Esophagus muscularis mucosa (tissue), 4 donors: ENCODE results near the gene CAMSAP1. TPM values are rescaled to one million over a fixed set of nuclear protein-coding genes. Genes with fewer than 3 reads are reported as not detected.

Experiments
- DNase-seq: peaks from one replicate; pipeline ENCODE4 v3.0.0-alpha.2; 2017; ENCODE audit errors: extremely low spot score
- H3K27ac ChIP-seq, 4 donors: fragments of 200-600 bp; sonication (generic); replicated peaks in 1 of 4; 1 replicate in 3 of 4; 2 replicates in 1 of 4; pipeline ENCODE4 v1.5.1; 2016 to 2019; ENCODE audit warnings: mild to moderate bottlenecking in 1 of 4
- H3K27me3 ChIP-seq, 4 donors: fragments of 200-600 bp; sonication (generic); one replicate each; pipeline versions ENCODE4 v1.5.1 to v1.6.0; 2016 to 2019
- H3K36me3 ChIP-seq, 4 donors: fragments of 200-600 bp; sonication (generic); one replicate each; pipeline ENCODE4 v1.5.1; 2016 to 2019
- H3K4me1 ChIP-seq, 4 donors: fragments of 200-600 bp; sonication (generic); one replicate each; pipeline ENCODE4 v1.5.1; 2016 to 2019
- H3K4me3 ChIP-seq, 4 donors: fragments of 200-600 bp; sonication (generic); 1 replicate in 2 of 4; 2 replicates in 2 of 4; pipeline ENCODE4 v1.5.1; 2016 to 2019; ENCODE audit warnings: mild to moderate bottlenecking in 4 of 4, moderate library complexity in 1 of 4
- H3K9me3 ChIP-seq, 4 donors: fragments of 200-600 bp; sonication (generic); 1 replicate in 3 of 4; 2 replicates in 1 of 4; pipeline ENCODE4 v1.5.1; 2016 to 2019
- CTCF ChIP-seq, 3 experiments: fragments of 200-600 bp in 2 of 3; fragments of 450-650 bp in 1 of 3; sonication (generic) in 2 of 3; IDR thresholded peaks; one replicate each; pipeline ENCODE4 v1.5.1; 2017 to 2019; ENCODE audit warnings: antibody characterized with exemption in 3 of 3, mild to moderate bottlenecking in 2 of 3, moderate library complexity in 1 of 3
- EP300 ChIP-seq: sonication (generic); formaldehyde crosslinking; IDR thresholded peaks from one replicate; pipeline ENCODE4 v1.6.1; 2017; ENCODE audit warnings: antibody characterized with exemption
- POLR2A ChIP-seq: fragments of 450-650 bp; IDR thresholded peaks from one replicate; pipeline ENCODE4 v1.6.1; 2017; ENCODE audit warnings: antibody characterized with exemption, moderate library complexity, mild to moderate bottlenecking, low read depth
- POLR2AphosphoS5 ChIP-seq, 2 donors: sonication (generic); formaldehyde crosslinking; IDR thresholded peaks; one replicate each; pipeline ENCODE4 v1.6.1; 2017; ENCODE audit warnings: antibody characterized with exemption in 2 of 2
- WGBS: methylation state at CpG from one replicate; pipeline ENCODE4 v1.1.5; 2018; 5-methylcytosine and 5-hydroxymethylcytosine counted together
- intact Hi-C: fragments of 100-400 bp; cut with DNase I; formaldehyde crosslinking; loops from one replicate; pipeline ENCODE4 v1.15.1; 2023
- total RNA-seq, 4 donors: library from RNA; depleted of rRNA; stranded (reverse); fragments of >200 nt; gene quantifications; one replicate each; pipeline versions ENCODE4 v1.1.0 to v1.2.1, GENCODE V29; 2016

CAMSAP1 gene
- total RNA-seq, 4 donors from 2014 or later: 21.0 to 52.7 (median 30.5) TPM

GRCh38 chr9:135790850-135791249, 116.5 kb downstream of the CAMSAP1 start:
- H3K4me3 ChIP-seq: no peak overlapping the region
- TF ChIP-seq POLR2AphosphoS5 (IDR thresholded peaks at IDR 0.05) (no peak), CTCF (IDR thresholded peaks at IDR 0.05) (no peak), POLR2A (no peak), EP300 (no peak)
- no peak overlapping the region for H3K27ac ChIP-seq
- no peaks in the 10 kb centered on the region for H3K36me3 ChIP-seq
- H3K27me3 ChIP-seq: peaks cover 0 to 45% (median 0%) of the 10 kb centered on the region in 4 donors
- H3K4me1 ChIP-seq: no peaks in the 10 kb centered on the region
- DNase-seq: no peak
- intact Hi-C loops: no loop called here
- 76% methylated on average over 9 of the region's 11 CpGs for WGBS
- H3K9me3 ChIP-seq: no peaks in the 10 kb centered on the region

- TF ChIP-seq EP300 (no peak), POLR2AphosphoS5 (IDR thresholded peaks at IDR 0.05) (no peak), CTCF (IDR thresholded peaks at IDR 0.05) (no peak), POLR2A (no peak)
- no peaks in the 10 kb centered on the region for H3K36me3 ChIP-seq
- intact Hi-C loops: no loop called here
- H3K4me3 ChIP-seq: no peak overlapping the region
- WGBS: 69% methylated on average over 2 of the region's 10 CpGs
- no peak for DNase-seq
- no peak overlapping the region for H3K27ac ChIP-seq
- H3K27me3 ChIP-seq: peaks cover 0 to 50% (median 0%) of the 10 kb centered on the region in 4 donors
- H3K9me3 ChIP-seq: no peaks in the 10 kb centered on the region
- H3K4me1 ChIP-seq: no peaks in the 10 kb centered on the region
Measured at GRCh38 chr9:135790356-135790755, 117.0 kb downstream of the CAMSAP1 start.

- no peak for DNase-seq
- WGBS: 93% methylated on average over 10 of the region's 13 CpGs
- H3K4me1 ChIP-seq: no peaks in the 10 kb centered on the region
- TF ChIP-seq POLR2AphosphoS5 (IDR thresholded peaks at IDR 0.05) (no peak), EP300 (no peak), CTCF (IDR thresholded peaks at IDR 0.05) (no peak), POLR2A (no peak)
- no peaks in the 10 kb centered on the region for H3K36me3 ChIP-seq
- H3K9me3 ChIP-seq: no peaks in the 10 kb centered on the region
- no peak overlapping the region for H3K27ac ChIP-seq
- no peak overlapping the region for H3K4me3 ChIP-seq
- intact Hi-C loops: no loop called here
- peaks cover 0 to 55% (median 0%) of the 10 kb centered on the region in 4 donors for H3K27me3 ChIP-seq
Measured at GRCh38 chr9:135789838-135790291, 117.5 kb downstream of the CAMSAP1 start.

GRCh38 chr9:135788576-135789300, 118.6 kb downstream of the CAMSAP1 start:
- no peaks in the 10 kb centered on the region for H3K9me3 ChIP-seq
- intact Hi-C loops: no loop called here
- DNase-seq: no peak
- TF ChIP-seq EP300 (no peak), POLR2AphosphoS5 (IDR thresholded peaks at IDR 0.05) (no peak), CTCF (IDR thresholded peaks at IDR 0.05) (no peak)
- H3K27ac ChIP-seq: no peak overlapping the region
- peaks cover 0 to 66% (median 0%) of the 10 kb centered on the region in 4 donors for H3K27me3 ChIP-seq
- no peaks in the 10 kb centered on the region for H3K36me3 ChIP-seq
- H3K4me1 ChIP-seq: no peaks in the 10 kb centered on the region
- no peak overlapping the region for H3K4me3 ChIP-seq
- no CpG with 5 or more reads among the region's 36 CpGs for WGBS
